ENCODE data around the gene LAIR2.

LAIR2 gene

DNA sequence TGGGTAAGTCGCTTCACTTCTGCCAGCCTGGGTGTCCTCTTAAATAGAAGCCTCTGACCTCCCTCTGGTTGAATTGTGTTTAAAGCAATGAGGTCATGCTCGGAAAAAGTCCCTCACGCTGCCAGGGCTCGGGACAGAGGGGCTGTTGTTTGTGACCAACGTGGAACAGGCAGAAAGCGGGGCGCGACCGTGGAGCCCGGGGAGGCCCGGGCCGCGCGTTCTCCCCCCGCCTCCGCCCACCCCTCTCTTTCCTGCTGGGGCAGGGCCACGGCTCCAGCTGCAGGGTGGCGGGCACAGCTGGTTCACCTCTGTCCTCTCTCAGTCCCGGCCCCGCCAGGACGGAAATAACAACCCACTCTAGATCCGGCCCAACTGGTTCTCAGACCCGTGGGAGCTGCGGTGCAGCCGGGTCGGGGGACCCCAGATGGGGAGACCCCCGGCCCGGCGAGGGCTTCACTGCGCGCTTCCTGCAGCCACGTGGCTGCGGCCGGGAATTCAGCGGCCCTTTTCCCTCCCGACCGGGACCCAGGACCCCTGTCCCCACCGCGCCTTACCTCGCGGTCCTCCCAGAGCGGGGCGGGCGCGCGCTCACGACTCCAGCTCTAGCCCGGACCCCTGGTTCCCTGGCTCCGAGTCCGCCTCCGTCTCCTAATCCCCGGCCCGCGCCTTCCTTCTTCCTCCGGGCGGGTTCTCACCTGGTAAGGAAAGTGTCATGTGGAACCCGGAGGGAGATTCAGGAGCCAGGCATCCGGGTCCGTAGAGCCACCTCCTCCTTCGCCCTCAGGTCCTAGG, 31.4 kb upstream of the LAIR2 start:
- Histone ChIP-seq H4K8ac (ENCODE audit: low read depth, low read length) (no peak overlapping the region), H3K4me3 (ENCODE audit: low read length) (no peak overlapping the region), H2BK5ac (ENCODE audit: low read length) (no peak overlapping the region), H3K4me2 (ENCODE audit: low read length) (peak overlapping the region; percentile 20), H3K9ac (ENCODE audit: low read length) (peak overlapping the region; percentile 54), H3K27ac (ENCODE audit: low read depth, low read length) (no peak overlapping the region), H3K4ac (ENCODE audit: low read depth, low read length) (peak overlapping the region; percentile 56), H3K27me3 (ENCODE audit: insufficient read depth, low read length, poor library complexity) (peaks cover 12% of the 10 kb centered on the region), H2BK120ac (ENCODE audit: low read depth, low read length) (no peak overlapping the region), H4K5ac (ENCODE audit: low read length) (no peak overlapping the region), H3K18ac (ENCODE audit: low read length) (peak overlapping the region; percentile 18), H3K36me3 (ENCODE audit: control insufficient read depth, insufficient read depth, low read length) (no peaks in the 10 kb centered on the region), H3K79me1 (ENCODE audit: low read length) (no peaks in the 10 kb centered on the region), H3K56ac (ENCODE audit: low read length) (peak overlapping the region; percentile 60), H2BK15ac (replicated peaks; ENCODE audit: low read depth) (no peak overlapping the region), H3K4me1 (ENCODE audit: control insufficient read depth, low read depth, low read length) (no peaks in the 10 kb centered on the region), H3K23ac (ENCODE audit: low read length) (no peak overlapping the region), H2AK5ac (ENCODE audit: low read length) (no peak overlapping the region), H3K79me2 (ENCODE audit: control insufficient read depth, insufficient read depth, low read length) (no peaks in the 10 kb centered on the region)
- no peak for DNase-seq
- WGBS (ENCODE audit: extremely low coverage, insufficient coverage, low lambda C conversion rate) = no CpG with 5 or more reads among the region's 60 CpGs

DNA sequence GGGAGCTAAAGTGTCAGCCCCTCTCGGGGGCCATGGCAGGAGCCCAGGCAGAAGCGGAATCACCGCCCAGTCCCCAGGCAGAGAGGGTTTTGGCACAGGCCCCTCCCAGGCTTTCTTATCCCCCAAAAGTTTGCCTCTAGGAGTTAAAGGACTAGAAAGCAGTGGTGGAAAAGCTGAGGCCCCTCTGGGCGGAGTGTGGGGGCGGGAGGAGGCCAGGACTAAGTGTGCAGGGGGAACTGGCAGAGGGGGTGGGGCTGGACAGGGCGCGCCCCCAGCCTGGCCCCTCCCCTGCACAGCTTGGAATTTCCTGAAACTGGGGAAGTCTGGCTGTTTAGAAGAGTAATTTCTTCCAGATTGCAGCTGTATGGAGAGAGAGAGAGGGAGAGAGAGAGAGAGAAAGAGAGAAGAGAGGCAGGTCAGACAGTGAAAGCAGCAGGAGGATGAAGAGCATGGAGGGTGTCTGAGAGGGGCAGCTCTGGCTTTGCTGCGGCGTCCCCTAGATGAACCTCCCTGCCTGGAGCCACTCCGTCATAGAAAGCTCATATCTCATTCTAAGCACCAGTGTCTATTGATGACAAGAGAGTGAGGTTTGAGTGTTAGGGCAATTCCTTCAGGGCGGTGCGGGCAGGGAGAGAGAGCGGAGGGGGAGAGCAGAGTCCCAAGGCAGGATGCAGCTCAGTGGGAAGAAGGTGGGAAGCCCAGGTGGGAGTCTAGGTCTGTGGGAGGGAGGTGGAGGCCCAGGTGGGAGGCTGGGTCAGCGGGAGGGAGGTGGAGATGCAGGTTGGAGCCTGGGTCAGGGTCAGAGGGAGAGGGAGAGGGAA, 29.4 kb upstream of the LAIR2 start, which contains the start of gene CDC42EP5:
TSS of gene CDC42EP5 (minus strand) at position 226 of the 821 bp plus-strand sequence. CDS start 7,749 bp downstream, outside the sequence.
- no peaks in the 10 kb centered on the region for H3K4me1 ChIP-seq (ENCODE audit: control insufficient read depth, low read depth, low read length)
- H4K5ac ChIP-seq (ENCODE audit: low read length) = no peak within 1 kb of the TSS
- no peaks in the 10 kb centered on the region for H3K79me2 ChIP-seq (ENCODE audit: control insufficient read depth, insufficient read depth, low read length)
- H2BK15ac ChIP-seq (replicated peaks; ENCODE audit: low read depth) = no peak within 1 kb of the TSS
- no peak within 1 kb of the TSS for H2BK120ac ChIP-seq (ENCODE audit: low read depth, low read length)
- H4K8ac ChIP-seq (ENCODE audit: low read depth, low read length) = no peak within 1 kb of the TSS
- H3K4ac ChIP-seq (ENCODE audit: low read depth, low read length) = no peak within 1 kb of the TSS
- H3K36me3 ChIP-seq (ENCODE audit: control insufficient read depth, insufficient read depth, low read length) = no peaks in the 10 kb centered on the region
- H3K23ac ChIP-seq (ENCODE audit: low read length) = no peak within 1 kb of the TSS
- no peak within 1 kb of the TSS for H3K4me2 ChIP-seq (ENCODE audit: low read length)
- H3K56ac ChIP-seq (ENCODE audit: low read length) = no peak within 1 kb of the TSS
- H3K9ac ChIP-seq (ENCODE audit: low read length) = peak within 1 kb of the TSS; percentile 19
- no peaks in the 10 kb centered on the region for H3K79me1 ChIP-seq (ENCODE audit: low read length)
- H2BK5ac ChIP-seq (ENCODE audit: low read length) = no peak within 1 kb of the TSS
- no peak within 1 kb of the TSS for H3K18ac ChIP-seq (ENCODE audit: low read length)
- no peak within 1 kb of the TSS for H2AK5ac ChIP-seq (ENCODE audit: low read length)
- no peak for DNase-seq
- no CpG with 5 or more reads among the region's 14 CpGs for WGBS (ENCODE audit: extremely low coverage, insufficient coverage, low lambda C conversion rate)
- no peak within 1 kb of the TSS for H3K4me3 ChIP-seq (ENCODE audit: low read length)
- H3K27me3 ChIP-seq (ENCODE audit: insufficient read depth, low read length, poor library complexity) = peaks cover 12% of the 10 kb centered on the region
- H3K27ac ChIP-seq (ENCODE audit: low read depth, low read length) = no peak within 1 kb of the TSS

- Histone ChIP-seq H2BK15ac (replicated peaks; ENCODE audit: low read depth) (no peak overlapping the region), H2BK5ac (ENCODE audit: low read length) (no peak overlapping the region), H2AK5ac (ENCODE audit: low read length) (no peak overlapping the region), H3K27ac (ENCODE audit: low read depth, low read length) (no peak overlapping the region), H3K27me3 (ENCODE audit: insufficient read depth, low read length, poor library complexity) (peaks cover 12% of the 10 kb centered on the region), H2BK120ac (ENCODE audit: low read depth, low read length) (no peak overlapping the region), H3K18ac (ENCODE audit: low read length) (no peak overlapping the region), H3K4me1 (ENCODE audit: control insufficient read depth, low read depth, low read length) (no peaks in the 10 kb centered on the region), H3K9ac (ENCODE audit: low read length) (no peak overlapping the region), H3K4ac (ENCODE audit: low read depth, low read length) (no peak overlapping the region), H3K4me3 (ENCODE audit: low read length) (no peak overlapping the region), H3K4me2 (ENCODE audit: low read length) (no peak overlapping the region), H3K79me1 (ENCODE audit: low read length) (no peaks in the 10 kb centered on the region), H3K36me3 (ENCODE audit: control insufficient read depth, insufficient read depth, low read length) (no peaks in the 10 kb centered on the region), H3K79me2 (ENCODE audit: control insufficient read depth, insufficient read depth, low read length) (no peaks in the 10 kb centered on the region), H4K5ac (ENCODE audit: low read length) (no peak overlapping the region), H3K56ac (ENCODE audit: low read length) (no peak overlapping the region), H4K8ac (ENCODE audit: low read depth, low read length) (no peak overlapping the region), H3K23ac (ENCODE audit: low read length) (no peak overlapping the region)
- no CpG with 5 or more reads among the region's 6 CpGs for WGBS (ENCODE audit: extremely low coverage, insufficient coverage, low lambda C conversion rate)
- no peak for DNase-seq
Measured at GRCh38 chr19:54473892-54474372, 28.7 kb upstream of the LAIR2 start.

GRCh38 chr19:54475706-54476105, 26.9 kb upstream of the LAIR2 start:
- no peak overlapping the region for H3K4me2 ChIP-seq (ENCODE audit: low read length)
- H3K79me2 ChIP-seq (ENCODE audit: control insufficient read depth, insufficient read depth, low read length) = no peaks in the 10 kb centered on the region
- no peak overlapping the region for H3K18ac ChIP-seq (ENCODE audit: low read length)
- H3K4me3 ChIP-seq (ENCODE audit: low read length) = no peak overlapping the region
- peaks cover 8% of the 10 kb centered on the region for H3K27me3 ChIP-seq (ENCODE audit: insufficient read depth, low read length, poor library complexity)
- no peak overlapping the region for H3K27ac ChIP-seq (ENCODE audit: low read depth, low read length)
- WGBS (ENCODE audit: extremely low coverage, insufficient coverage, low lambda C conversion rate) = no CpG with 5 or more reads among the region's 11 CpGs
- DNase-seq = no peak
- H4K5ac ChIP-seq (ENCODE audit: low read length) = no peak overlapping the region
- no peak overlapping the region for H3K23ac ChIP-seq (ENCODE audit: low read length)
- H3K79me1 ChIP-seq (ENCODE audit: low read length) = no peaks in the 10 kb centered on the region
- H3K9ac ChIP-seq (ENCODE audit: low read length) = no peak overlapping the region
- no peaks in the 10 kb centered on the region for H3K36me3 ChIP-seq (ENCODE audit: control insufficient read depth, insufficient read depth, low read length)
- no peak overlapping the region for H3K56ac ChIP-seq (ENCODE audit: low read length)
- H4K8ac ChIP-seq (ENCODE audit: low read depth, low read length) = no peak overlapping the region
- no peak overlapping the region for H2BK5ac ChIP-seq (ENCODE audit: low read length)
- no peak overlapping the region for H2BK15ac ChIP-seq (replicated peaks; ENCODE audit: low read depth)
- no peaks in the 10 kb centered on the region for H3K4me1 ChIP-seq (ENCODE audit: control insufficient read depth, low read depth, low read length)
- H2AK5ac ChIP-seq (ENCODE audit: low read length) = no peak overlapping the region
- H2BK120ac ChIP-seq (ENCODE audit: low read depth, low read length) = no peak overlapping the region
- no peak overlapping the region for H3K4ac ChIP-seq (ENCODE audit: low read depth, low read length)

GRCh38 chr19:54477650-54478049, 25.0 kb upstream of the LAIR2 start:
- Histone ChIP-seq H2BK5ac (ENCODE audit: low read length) (no peak overlapping the region), H3K27ac (ENCODE audit: low read depth, low read length) (no peak overlapping the region), H3K4ac (ENCODE audit: low read depth, low read length) (no peak overlapping the region), H3K36me3 (ENCODE audit: control insufficient read depth, insufficient read depth, low read length) (no peaks in the 10 kb centered on the region), H2BK120ac (ENCODE audit: low read depth, low read length) (no peak overlapping the region), H3K56ac (ENCODE audit: low read length) (no peak overlapping the region), H3K4me2 (ENCODE audit: low read length) (no peak overlapping the region), H3K23ac (ENCODE audit: low read length) (no peak overlapping the region), H3K18ac (ENCODE audit: low read length) (no peak overlapping the region), H3K4me3 (ENCODE audit: low read length) (no peak overlapping the region), H3K4me1 (ENCODE audit: control insufficient read depth, low read depth, low read length) (no peaks in the 10 kb centered on the region), H4K5ac (ENCODE audit: low read length) (no peak overlapping the region), H3K79me2 (ENCODE audit: control insufficient read depth, insufficient read depth, low read length) (no peaks in the 10 kb centered on the region), H2BK15ac (replicated peaks; ENCODE audit: low read depth) (no peak overlapping the region), H3K9ac (ENCODE audit: low read length) (no peak overlapping the region), H4K8ac (ENCODE audit: low read depth, low read length) (no peak overlapping the region), H3K79me1 (ENCODE audit: low read length) (no peaks in the 10 kb centered on the region), H2AK5ac (ENCODE audit: low read length) (no peak overlapping the region), H3K27me3 (ENCODE audit: insufficient read depth, low read length, poor library complexity) (no peaks in the 10 kb centered on the region)
- DNase-seq = no peak
- WGBS (ENCODE audit: extremely low coverage, insufficient coverage, low lambda C conversion rate) = no CpG with 5 or more reads among the region's 3 CpGs

Measured in mesendoderm (in vitro differentiated cells).